ENCODE measurements around the gene SLC2A13.
"Not testable (repeated sequence)": the region's sequence is repeated elsewhere in the genome, so short reads cannot be mapped to it uniquely, and the experiment has no call there.

Gene SLC2A13

GRCh38 chr12:40055776-40056175 is 50.1 kb downstream of the SLC2A13 start:
- no peak for TF ChIP-seq CTCF (IDR thresholded peaks at IDR 0.05; ENCODE audit: insufficient read depth, low read length, missing control alignments)
- CTCF ChIA-PET = interaction anchor here (1.1 kb wide), 1 partner anchor 45 kb away, joined by 3 read pairs; no protein-coding TSS in a partner anchor
- POLR2A ChIA-PET = no interaction called here
- DNase-seq (ENCODE audit: low read depth, low spot score) = no peak
- no peak overlapping the region for H3K4me3 ChIP-seq (ENCODE audit: low read depth, low read length)

GRCh38 chr12:40055228-40055579 is 50.7 kb downstream of the SLC2A13 start:
- no peak for DNase-seq (ENCODE audit: low read depth, low spot score)
- no peak overlapping the region for H3K4me3 ChIP-seq (ENCODE audit: low read depth, low read length)
- ChIA-PET POLR2A (no interaction called here), CTCF (no interaction called here)
- TF ChIP-seq CTCF (IDR thresholded peaks at IDR 0.05; ENCODE audit: insufficient read depth, low read length, missing control alignments) = no peak

GRCh38 chr12:40054555-40055227 is 51.2 kb downstream of the SLC2A13 start:
- ChIA-PET CTCF (no interaction called here), POLR2A (no interaction called here)
- DNase-seq (ENCODE audit: low read depth, low spot score) = peak; percentile 1
- TF ChIP-seq CTCF (IDR thresholded peaks at IDR 0.05; ENCODE audit: insufficient read depth, low read length, missing control alignments) = no peak
- no peak overlapping the region for H3K4me3 ChIP-seq (ENCODE audit: low read depth, low read length)

GRCh38 chr12:40049268-40049667 is 56.6 kb downstream of the SLC2A13 start:
- H3K4me3 ChIP-seq (ENCODE audit: low read depth, low read length) = no peak overlapping the region
- CTCF ChIA-PET = interaction anchor here (0.6 kb wide), 1 partner anchor 57 kb away, joined by 3 read pairs; no protein-coding TSS in a partner anchor
- no peak for TF ChIP-seq CTCF (IDR thresholded peaks at IDR 0.05; ENCODE audit: insufficient read depth, low read length, missing control alignments)
- POLR2A ChIA-PET = no interaction called here
- DNase-seq (ENCODE audit: low read depth, low spot score) = no peak

- H3K4me3 ChIP-seq (ENCODE audit: low read depth, low read length); DNase-seq (ENCODE audit: low read depth, low spot score); POLR2A ChIA-PET: not testable (repeated sequence)
- CTCF ChIA-PET = interaction anchor here (0.8 kb wide), 1 partner anchor 284 kb away, joined by 3 read pairs; no protein-coding TSS in a partner anchor
These were observed 58.9 kb downstream of the SLC2A13 start for GRCh38 chr12:40047002-40047401.

- TF ChIP-seq CTCF (IDR thresholded peaks at IDR 0.05; ENCODE audit: insufficient read depth, low read length, missing control alignments) = no peak
- no peak overlapping the region for H3K4me3 ChIP-seq (ENCODE audit: low read depth, low read length)
- CTCF ChIA-PET = no interaction called here
- DNase-seq (ENCODE audit: low read depth, low spot score) = no peak
- POLR2A ChIA-PET = no interaction called here
These were observed 60.2 kb downstream of the SLC2A13 start for GRCh38 chr12:40045656-40046055.

GRCh38 chr12:40044396-40044795 is 61.5 kb downstream of the SLC2A13 start:
- no peak for TF ChIP-seq CTCF (IDR thresholded peaks at IDR 0.05; ENCODE audit: insufficient read depth, low read length, missing control alignments)
- ChIA-PET POLR2A (no interaction called here), CTCF (no interaction called here)
- no peak for DNase-seq (ENCODE audit: low read depth, low spot score)
- H3K4me3 ChIP-seq (ENCODE audit: low read depth, low read length) = no peak overlapping the region
